Activated CD4-positive, alpha-beta T cell treated with anti-CD3 and anti-CD28 coated beads for 36 hours (primary cell): ENCODE data around the gene TULP4. TPM values are rescaled to one million over a fixed set of nuclear protein-coding genes. Genes with fewer than 3 reads are reported as not detected.
"Not testable (repeated sequence)": the region's sequence is repeated elsewhere in the genome, so short reads cannot be mapped to it uniquely, and the experiment has no call there.

Experiments
- ATAC-seq: fragments of 200-7000 bp; cut with Tn5 transposase; one replicate; pipeline ENCODE4 v1.10.0; 2021; ENCODE audit warnings: mild to moderate bottlenecking, moderate library complexity
- CTCF ChIA-PET: fragments of 350-600 bp; sonication (Branson Sonifier 250); formaldehyde crosslinking; loops from one replicate; lab custom pipeline; 2021; ENCODE audit warnings: antibody characterized with exemption; lab: Charles Lee
- POLR2A ChIA-PET: fragments of 350-600 bp; sonication (Branson Sonifier 250); formaldehyde crosslinking; loops from one replicate; lab custom pipeline; 2021; ENCODE audit warnings: antibody characterized with exemption, inconsistent platforms; lab: Charles Lee
- DNase-seq: peaks from one replicate; pipeline ENCODE4 v3.0.0-alpha.2; 2020
- H3K27ac Mint-ChIP-seq: one replicate; pipeline ENCODE4 v1.8.0; 2021; ENCODE audit warnings: mixed read lengths
- H3K27me3 Mint-ChIP-seq: one replicate; pipeline ENCODE4 v1.8.0; 2021; ENCODE audit warnings: mixed read lengths
- H3K36me3 Mint-ChIP-seq: one replicate; pipeline ENCODE4 v1.8.0; 2021; ENCODE audit warnings: low read depth, mixed read lengths
- H3K4me1 Mint-ChIP-seq: one replicate; pipeline ENCODE4 v1.8.0; 2021; ENCODE audit warnings: mixed read lengths
- H3K4me3 Mint-ChIP-seq: one replicate; pipeline ENCODE4 v1.8.0; 2021; ENCODE audit warnings: mild to moderate bottlenecking, moderate library complexity, mixed read lengths
- H3K9me3 Mint-ChIP-seq: one replicate; pipeline ENCODE4 v1.8.0; 2021; ENCODE audit warnings: low read depth, mixed read lengths
- intact Hi-C, 2 experiments: fragments of 100-400 bp; cut with DNase I in 1 of 2; cut with micrococcal nuclease in 1 of 2; formaldehyde crosslinking; loops; one replicate each; pipeline versions ENCODE4 v1.14.2 to v1.15.1; 2022 to 2024; cut with DNase I, micrococcal nuclease
- total RNA-seq, 2 experiments: library from RNA; stranded (reverse); gene quantifications; one replicate each; pipeline ENCODE4 v1.2.3, GENCODE V29; 2021

TULP4 gene
- total RNA-seq, 2 experiments from 2014 or later, result 11.8 to 14.3 TPM

GRCh38 chr6:158396136-158396535 is 83.9 kb downstream of the TULP4 start:
- no peak for ATAC-seq
- H3K4me3 Mint-ChIP-seq, result no peak overlapping the region
- no peak overlapping the region for H3K27ac Mint-ChIP-seq
- no peaks in the 10 kb centered on the region for H3K4me1 Mint-ChIP-seq
- intact Hi-C loops, result no loop called here
- no peaks in the 10 kb centered on the region for H3K9me3 Mint-ChIP-seq
- POLR2A ChIA-PET, result no interaction called here
- no peaks in the 10 kb centered on the region for H3K27me3 Mint-ChIP-seq
- peaks cover 17% of the 10 kb centered on the region for H3K36me3 Mint-ChIP-seq
- DNase-seq, result no peak
- CTCF ChIA-PET, result interaction anchor here (1.1 kb wide), 1 partner anchor 11 kb away, joined by 4 read pairs; no protein-coding TSS in a partner anchor

GRCh38 chr6:158397578-158397977 is 85.3 kb downstream of the TULP4 start:
- intact Hi-C loops, result no loop called here
- H3K4me3 Mint-ChIP-seq, result no peak overlapping the region
- ATAC-seq, result no peak
- peaks cover 9% of the 10 kb centered on the region for H3K36me3 Mint-ChIP-seq
- H3K27ac Mint-ChIP-seq, result no peak overlapping the region
- no peaks in the 10 kb centered on the region for H3K4me1 Mint-ChIP-seq
- ChIA-PET POLR2A (no interaction called here), CTCF (interaction anchor here (0.6 kb wide), 1 partner anchor 533 kb away, joined by 3 read pairs; no protein-coding TSS in a partner anchor)
- H3K27me3 Mint-ChIP-seq, result no peaks in the 10 kb centered on the region
- no peaks in the 10 kb centered on the region for H3K9me3 Mint-ChIP-seq
- no peak for DNase-seq

GRCh38 chr6:158398252-158399024 is 86.2 kb downstream of the TULP4 start:
- H3K27ac Mint-ChIP-seq, result no peak overlapping the region
- intact Hi-C loops, result no loop called here
- POLR2A ChIA-PET, result no interaction called here
- no peak for ATAC-seq
- H3K4me1 Mint-ChIP-seq, result no peaks in the 10 kb centered on the region
- no peak for DNase-seq
- H3K9me3 Mint-ChIP-seq, result no peaks in the 10 kb centered on the region
- H3K4me3 Mint-ChIP-seq, result no peak overlapping the region
- CTCF ChIA-PET, result interaction anchor here (0.6 kb wide), 2 partner anchors 226 to 533 kb away, joined by 3 to 4 read pairs; no protein-coding TSS in a partner anchor
- H3K36me3 Mint-ChIP-seq, result peaks cover 6% of the 10 kb centered on the region
- H3K27me3 Mint-ChIP-seq, result no peaks in the 10 kb centered on the region

GRCh38 chr6:158399040-158399700 is 86.9 kb downstream of the TULP4 start:
- DNase-seq, result no peak
- peaks cover 2% of the 10 kb centered on the region for H3K36me3 Mint-ChIP-seq
- no peaks in the 10 kb centered on the region for H3K9me3 Mint-ChIP-seq
- no peak overlapping the region for H3K27ac Mint-ChIP-seq
- ChIA-PET CTCF (interaction anchor here (0.6 kb wide), 1 partner anchor 227 kb away, joined by 4 read pairs; no protein-coding TSS in a partner anchor), POLR2A (no interaction called here)
- H3K4me3 Mint-ChIP-seq, result no peak overlapping the region
- no peaks in the 10 kb centered on the region for H3K27me3 Mint-ChIP-seq
- intact Hi-C loops, result no loop called here
- no peaks in the 10 kb centered on the region for H3K4me1 Mint-ChIP-seq
- ATAC-seq, result no peak

- ChIA-PET POLR2A (no interaction called here), CTCF (interaction anchor here (0.6 to 1.2 kb wide), 2 partner anchors 9 to 577 kb away, joined by 3 to 5 read pairs; no protein-coding TSS in a partner anchor)
- Mint-ChIP-seq H3K4me3 (no peak overlapping the region), H3K4me1 (no peaks in the 10 kb centered on the region), H3K27ac (no peak overlapping the region), H3K27me3 (no peaks in the 10 kb centered on the region), H3K9me3 (no peaks in the 10 kb centered on the region), H3K36me3 (no peaks in the 10 kb centered on the region)
- ATAC-seq, result no peak
- intact Hi-C loops, result no loop called here
- DNase-seq, result no peak
These were observed 89.9 kb downstream of the TULP4 start for GRCh38 chr6:158402184-158402583.

GRCh38 chr6:158405321-158405831 is 93.1 kb downstream of the TULP4 start:
- H3K27ac Mint-ChIP-seq, DNase-seq, H3K9me3 Mint-ChIP-seq, ATAC-seq, POLR2A ChIA-PET, intact Hi-C loops, H3K27me3 Mint-ChIP-seq, H3K36me3 Mint-ChIP-seq, H3K4me3 Mint-ChIP-seq, H3K4me1 Mint-ChIP-seq: not testable (repeated sequence)
- CTCF ChIA-PET, result interaction anchor here (1.1 to 1.2 kb wide), 2 partner anchors 13 to 41 kb away, joined by 3 read pairs; no protein-coding TSS in a partner anchor

GRCh38 chr6:158405933-158406332 is 93.7 kb downstream of the TULP4 start:
- no peak overlapping the region for H3K27ac Mint-ChIP-seq
- no peak overlapping the region for H3K4me3 Mint-ChIP-seq
- no peaks in the 10 kb centered on the region for H3K9me3 Mint-ChIP-seq
- ATAC-seq, result no peak
- peaks cover 2% of the 10 kb centered on the region for H3K4me1 Mint-ChIP-seq
- intact Hi-C loops, result no loop called here
- ChIA-PET CTCF (interaction anchor here (1.1 to 1.2 kb wide), 2 partner anchors 13 to 42 kb away, joined by 3 read pairs; no protein-coding TSS in a partner anchor), POLR2A (no interaction called here)
- H3K36me3 Mint-ChIP-seq, result no peaks in the 10 kb centered on the region
- no peak for DNase-seq
- H3K27me3 Mint-ChIP-seq, result no peaks in the 10 kb centered on the region

GRCh38 chr6:158406736-158407135 is 94.5 kb downstream of the TULP4 start:
- no peak for DNase-seq
- intact Hi-C loops, result no loop called here
- Mint-ChIP-seq H3K36me3 (no peaks in the 10 kb centered on the region), H3K9me3 (no peaks in the 10 kb centered on the region), H3K4me1 (peaks cover 2% of the 10 kb centered on the region), H3K27me3 (no peaks in the 10 kb centered on the region), H3K4me3 (no peak overlapping the region), H3K27ac (no peak overlapping the region)
- ATAC-seq, result no peak
- POLR2A ChIA-PET, result no interaction called here
- CTCF ChIA-PET, result interaction anchor here (1.2 kb wide), 1 partner anchor 12 kb away, joined by 3 read pairs; no protein-coding TSS in a partner anchor

GRCh38 chr6:158408013-158408412 is 95.7 kb downstream of the TULP4 start:
- POLR2A ChIA-PET, result no interaction called here
- DNase-seq (no peak), ATAC-seq (no peak)
- Mint-ChIP-seq H3K4me3 (no peak overlapping the region), H3K27me3 (no peaks in the 10 kb centered on the region), H3K4me1 (peaks cover 2% of the 10 kb centered on the region), H3K36me3 (peaks cover 1% of the 10 kb centered on the region), H3K27ac (no peak overlapping the region), H3K9me3 (no peaks in the 10 kb centered on the region)
- CTCF ChIA-PET, result interaction anchor here (0.9 kb wide), 1 partner anchor 89 kb away, joined by 3 read pairs; no protein-coding TSS in a partner anchor
- intact Hi-C loops, result no loop called here

- no peak for ATAC-seq
- Mint-ChIP-seq H3K4me3 (no peak overlapping the region), H3K36me3 (peaks cover 7% of the 10 kb centered on the region), H3K9me3 (no peaks in the 10 kb centered on the region), H3K4me1 (peaks cover 2% of the 10 kb centered on the region), H3K27me3 (no peaks in the 10 kb centered on the region), H3K27ac (no peak overlapping the region)
- intact Hi-C loops, result no loop called here
- POLR2A ChIA-PET, result interaction anchor here (0.5 kb wide), 1 partner anchor 194 kb away, joined by 3 read pairs; no protein-coding TSS in a partner anchor
- CTCF ChIA-PET, result no interaction called here
- DNase-seq, result no peak
These were observed 96.4 kb downstream of the TULP4 start for GRCh38 chr6:158408552-158409130.

GRCh38 chr6:158409451-158409850 is 97.2 kb downstream of the TULP4 start:
- DNase-seq, result no peak
- Mint-ChIP-seq H3K27ac (no peak overlapping the region), H3K9me3 (no peaks in the 10 kb centered on the region), H3K4me3 (no peak overlapping the region), H3K4me1 (peaks cover 2% of the 10 kb centered on the region), H3K27me3 (no peaks in the 10 kb centered on the region), H3K36me3 (peaks cover 9% of the 10 kb centered on the region)
- no peak for ATAC-seq
- CTCF ChIA-PET, result no interaction called here
- intact Hi-C loops, result no loop called here
- POLR2A ChIA-PET, result no interaction called here
